IMR-90 (cell line): Measurements from ENCODE around the gene SPPL3. TPM values are rescaled to one million over a fixed set of nuclear protein-coding genes. Genes with fewer than 3 reads are reported as not detected.

ENCODE experiments used
- ATAC-seq: fragments of 200-7000 bp; cut with Tn5 transposase; 2 replicates; pipeline ENCODE4 v1.9.1; 2020; ENCODE audit warnings: low read depth, mild to moderate bottlenecking, moderate library complexity
- BruUV-seq: library from RNA; stranded (reverse); fragments of 400-500 nt; replicated peaks from 2 replicates; lab custom pipeline; 2021; lab: Mats Ljungman, UMichigan
- CTCF ChIA-PET: fragments of 300-600 bp; formaldehyde crosslinking; extraction: SDS; loops from one replicate; lab custom pipeline; 2021; ENCODE audit warnings: antibody characterized with exemption; lab: Yijun Ruan, JAX
- POLR2A ChIA-PET: fragments of 300-600 bp; sonication (Branson Sonifier 250); formaldehyde crosslinking; loops from one replicate; lab custom pipeline; 2022; ENCODE audit warnings: antibody characterized with exemption; ENCODE audit not compliant: unreplicated experiment; lab: Charles Lee
- DNase-seq: peaks from one replicate; pipeline ENCODE4 v3.0.0; 2013
- H2AFZ ChIP-seq: replicated peaks from 2 replicates; pipeline ENCODE3; 2013; ENCODE audit warnings: low read length, mild to moderate bottlenecking; ENCODE audit not compliant: poor library complexity
- H2AK5ac ChIP-seq: 2 replicates; pipeline ENCODE4 v1.6.1; 2013; ENCODE audit warnings: low read depth, low read length, inconsistent platforms
- H2AK9ac ChIP-seq: replicated peaks from 2 replicates; pipeline ENCODE3; 2013; ENCODE audit warnings: mild to moderate bottlenecking, low read depth, low read length, moderate library complexity; ENCODE audit not compliant: poor library complexity
- H2BK120ac ChIP-seq: 2 replicates; pipeline ENCODE4 v1.6.1; 2013; ENCODE audit warnings: low read depth, low read length, inconsistent platforms
- H2BK15ac ChIP-seq: 3 replicates; pipeline ENCODE4 v1.6.1; 2013; ENCODE audit warnings: low read depth, low read length, inconsistent platforms
- H2BK20ac ChIP-seq: 2 replicates; pipeline ENCODE4 v1.6.1; 2013; ENCODE audit warnings: low read depth, mild to moderate bottlenecking, inconsistent platforms, low read length, moderate library complexity
- H2BK5ac ChIP-seq: 2 replicates; pipeline ENCODE4 v1.6.1; 2013; ENCODE audit warnings: mild to moderate bottlenecking, low read depth, low read length, inconsistent platforms; ENCODE audit not compliant: poor library complexity, severe bottlenecking
- H3K14ac ChIP-seq: replicated peaks from 2 replicates; pipeline ENCODE4 v1.6.1; 2013; ENCODE audit warnings: low read depth, low read length, inconsistent platforms
- H3K18ac ChIP-seq: 2 replicates; pipeline ENCODE4 v1.6.1; 2013; ENCODE audit warnings: low read depth, low read length, control low read depth
- H3K23ac ChIP-seq: 2 replicates; pipeline ENCODE4 v1.6.1; 2013; ENCODE audit warnings: low read depth, low read length, inconsistent platforms
- H3K27ac ChIP-seq: 2 replicates; pipeline ENCODE4 v1.5.1; 2013; ENCODE audit warnings: mild to moderate bottlenecking, control low read depth, low read length; ENCODE audit not compliant: insufficient read depth
- H3K27me3 ChIP-seq: 2 replicates; pipeline ENCODE4 v1.6.1; 2013; ENCODE audit warnings: low read length; ENCODE audit not compliant: control insufficient read depth, insufficient read depth
- H3K36me3 ChIP-seq: 2 replicates; pipeline ENCODE4 v1.6.1; 2013; ENCODE audit warnings: low read length, mixed read lengths; ENCODE audit not compliant: control insufficient read depth, insufficient read depth
- H3K4ac ChIP-seq: 2 replicates; pipeline ENCODE4 v1.6.1; 2013; ENCODE audit warnings: low read depth, low read length, inconsistent platforms
- H3K4me1 ChIP-seq: 2 replicates; pipeline ENCODE4 v1.6.1; 2013; ENCODE audit warnings: low read length, mixed read lengths; ENCODE audit not compliant: control insufficient read depth, insufficient read depth
- H3K4me2 ChIP-seq: 2 replicates; pipeline ENCODE4 v1.6.1; 2013; ENCODE audit warnings: low read depth, mild to moderate bottlenecking, control low read depth, low read length, moderate library complexity
- H3K4me3 ChIP-seq: 2 replicates; pipeline ENCODE4 v1.5.1; 2013; ENCODE audit warnings: low read depth, mild to moderate bottlenecking, control low read depth, low read length, moderate library complexity; ENCODE audit not compliant: insufficient read depth
- H3K56ac ChIP-seq: 2 replicates; pipeline ENCODE4 v1.6.1; 2013; ENCODE audit warnings: low read length, inconsistent platforms; ENCODE audit not compliant: insufficient read depth; ENCODE audit errors: extremely low read depth
- H3K79me1 ChIP-seq, 2 experiments: 2 replicates each; pipeline ENCODE4 v1.6.1; 2013; ENCODE audit warnings: low read length in 2 of 2, inconsistent platforms in 1 of 2, low read depth in 1 of 2
- H3K9ac ChIP-seq: 2 replicates; pipeline ENCODE4 v1.6.1; 2013; ENCODE audit warnings: low read depth, low read length, control low read depth
- H3K9me1 ChIP-seq: 2 replicates; pipeline ENCODE4 v1.6.1; 2013; ENCODE audit warnings: low read length, inconsistent platforms; ENCODE audit not compliant: insufficient read depth
- H3K9me3 ChIP-seq: 2 replicates; pipeline ENCODE4 v1.6.1; 2013; ENCODE audit warnings: low read length; ENCODE audit not compliant: control insufficient read depth, insufficient read depth
- H4K20me1 ChIP-seq: 2 replicates; pipeline ENCODE4 v1.6.1; 2013; ENCODE audit warnings: low read length, inconsistent platforms; ENCODE audit not compliant: insufficient read depth
- H4K5ac ChIP-seq: 2 replicates; pipeline ENCODE4 v1.6.1; 2013; ENCODE audit warnings: mild to moderate bottlenecking, low read depth, low read length, control low read depth
- H4K8ac ChIP-seq, 2 experiments: 2 replicates each; pipeline ENCODE4 v1.6.1; 2013; ENCODE audit warnings: low read depth in 2 of 2, low read length in 2 of 2, control low read depth in 1 of 2, inconsistent platforms in 1 of 2
- H4K91ac ChIP-seq: 2 replicates; pipeline ENCODE4 v1.6.1; 2013; ENCODE audit warnings: low read depth, low read length, inconsistent platforms; ENCODE audit not compliant: insufficient read depth
- MXI1 ChIP-seq: IDR thresholded peaks from 2 replicates; pipeline ENCODE4 v1.6.1; 2012; ENCODE audit warnings: low read depth, mild to moderate bottlenecking, low read length, moderate library complexity, borderline replicate concordance
- POLR2A ChIP-seq: IDR thresholded peaks from 2 replicates; pipeline ENCODE4 v1.6.1; 2012; ENCODE audit warnings: mild to moderate bottlenecking, low read depth, low read length
- RFX5 ChIP-seq: IDR thresholded peaks from 2 replicates; pipeline ENCODE4 v1.8.0; 2012; ENCODE audit warnings: low read depth, mild to moderate bottlenecking, low read length, moderate library complexity
- SMC3 ChIP-seq: fragments of 150-350 bp; IDR thresholded peaks from 2 replicates; pipeline ENCODE4 v1.6.1; 2016; ENCODE audit warnings: low read depth, mild to moderate bottlenecking, antibody characterized with exemption, low read length, moderate library complexity
- whole genome bisulfite sequencing, 2 experiments: methylation state at CpG; one replicate each; pipeline versions ENCODE4 v1.1.5 to v1.1.7; 2013; ENCODE audit warnings: missing lambda C conversion rate in 2 of 2; ENCODE audit not compliant: insufficient read length in 1 of 2; ENCODE audit errors: extremely low coverage in 2 of 2; 5-methylcytosine and 5-hydroxymethylcytosine counted together
- dilution Hi-C: fragments of 300-500 bp; cut with HindIII; formaldehyde crosslinking; loops from one replicate; pipeline ENCODE4 v1.14.3; 2018; ENCODE audit warnings: low sequenced_read_pairs; ENCODE audit not compliant: unreplicated experiment
- in situ Hi-C: fragments of 300-500 bp; cut with MboI; formaldehyde crosslinking; loops from 3 replicates; pipeline ENCODE4 v1.14.3; 2019; ENCODE audit warnings: low sequenced_read_pairs, inconsistent platforms, mixed read lengths
- intact Hi-C: fragments of 100-400 bp; cut with micrococcal nuclease; formaldehyde crosslinking; loops from 2 replicates; pipeline ENCODE4 v1.10.0; 2022
- polyA plus RNA-seq, 3 experiments: library from polyadenylated mRNA; depleted of rRNA; stranded (reverse); fragments of >200 nt; gene quantifications; 2 replicates each; pipeline ENCODE4 v1.2.3, GENCODE V29; 2012; ENCODE audit warnings: low replicate concordance in 1 of 3
- total RNA-seq: library from RNA; depleted of rRNA; stranded (reverse); fragments of >200 nt; gene quantifications from 2 replicates; pipeline ENCODE4 v1.2.3, GENCODE V29; 2012
- TF ChIP-seq, protein P1 (sequence below): conservative IDR thresholded peaks from 2 replicates; pipeline ENCODE4 v1.5.1; 2012; ENCODE audit warnings: mild to moderate bottlenecking, low read depth, low read length, improper control_type of control experiment

Gene SPPL3
- total and polyA plus RNA-seq, 2 of the 4 experiments (the other 2 are of a cell fraction), result 1.6 to 18.0 TPM

DNA sequence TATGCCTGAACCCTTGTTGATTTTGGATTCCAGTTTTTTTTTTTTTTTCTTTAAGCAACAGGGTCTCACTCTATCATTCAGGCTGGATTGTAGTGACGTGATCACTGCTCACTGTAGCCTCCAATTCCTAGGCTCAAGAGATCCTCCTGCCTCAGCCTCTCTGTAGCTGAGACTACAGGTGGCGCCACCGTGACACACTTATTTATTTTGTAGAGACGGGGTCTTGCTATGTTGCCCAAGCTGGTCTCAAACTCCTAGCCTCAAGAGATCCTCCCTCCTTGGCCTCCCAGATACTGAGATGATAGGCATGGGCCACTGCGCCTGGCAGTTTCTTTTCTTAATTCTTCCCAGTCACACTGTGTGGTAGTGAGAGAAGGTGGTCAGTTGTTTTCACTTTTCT is 153.4 kb downstream of the SPPL3 start:
- in situ Hi-C loops, result no loop called here
- ChIA-PET POLR2A (no interaction called here), CTCF (interaction anchor here (0.6 kb wide), 1 partner anchor 35 kb away, joined by 8 read pairs; no protein-coding TSS in a partner anchor)
- no peaks in the 10 kb centered on the region for H3K36me3 ChIP-seq
- no peak overlapping the region for H3K56ac ChIP-seq
- H2BK15ac ChIP-seq, result no peak overlapping the region
- no peak overlapping the region for H3K23ac ChIP-seq
- H3K27ac ChIP-seq, result no peak overlapping the region
- DNase-seq (no peak), ATAC-seq (no peak)
- no peak overlapping the region for H3K14ac ChIP-seq
- H3K9me1 ChIP-seq, result no peaks in the 10 kb centered on the region
- H3K4me1 ChIP-seq, result no peaks in the 10 kb centered on the region
- H4K8ac ChIP-seq, result no peak overlapping the region
- no peak overlapping the region for H3K4me2 ChIP-seq
- no peak for TF ChIP-seq MXI1
- no peak for TF ChIP-seq SMC3
- no peak for TF ChIP-seq POLR2A
- no peak for TF ChIP-seq RFX5
- TF ChIP-seq, protein P1, sequence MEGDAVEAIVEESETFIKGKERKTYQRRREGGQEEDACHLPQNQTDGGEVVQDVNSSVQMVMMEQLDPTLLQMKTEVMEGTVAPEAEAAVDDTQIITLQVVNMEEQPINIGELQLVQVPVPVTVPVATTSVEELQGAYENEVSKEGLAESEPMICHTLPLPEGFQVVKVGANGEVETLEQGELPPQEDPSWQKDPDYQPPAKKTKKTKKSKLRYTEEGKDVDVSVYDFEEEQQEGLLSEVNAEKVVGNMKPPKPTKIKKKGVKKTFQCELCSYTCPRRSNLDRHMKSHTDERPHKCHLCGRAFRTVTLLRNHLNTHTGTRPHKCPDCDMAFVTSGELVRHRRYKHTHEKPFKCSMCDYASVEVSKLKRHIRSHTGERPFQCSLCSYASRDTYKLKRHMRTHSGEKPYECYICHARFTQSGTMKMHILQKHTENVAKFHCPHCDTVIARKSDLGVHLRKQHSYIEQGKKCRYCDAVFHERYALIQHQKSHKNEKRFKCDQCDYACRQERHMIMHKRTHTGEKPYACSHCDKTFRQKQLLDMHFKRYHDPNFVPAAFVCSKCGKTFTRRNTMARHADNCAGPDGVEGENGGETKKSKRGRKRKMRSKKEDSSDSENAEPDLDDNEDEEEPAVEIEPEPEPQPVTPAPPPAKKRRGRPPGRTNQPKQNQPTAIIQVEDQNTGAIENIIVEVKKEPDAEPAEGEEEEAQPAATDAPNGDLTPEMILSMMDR, result no peak
- H2AK5ac ChIP-seq, result no peak overlapping the region
- peaks cover 6% of the 10 kb centered on the region; the same call in 1 of the 2 replicates for H3K27me3 ChIP-seq
- no peak overlapping the region for H2AK9ac ChIP-seq
- no peaks in the 10 kb centered on the region for H3K79me1 ChIP-seq
- H4K91ac ChIP-seq, result no peak overlapping the region
- H2BK120ac ChIP-seq, result no peak overlapping the region
- no peak overlapping the region for H3K18ac ChIP-seq
- 86% methylated on average over 1 of the region's 5 CpGs; no CpG with 5 or more reads in 1 of the 2 experiments for WGBS, 2 experiments
- no peak overlapping the region for H2AFZ ChIP-seq
- no peak overlapping the region for H3K9ac ChIP-seq
- H3K9me3 ChIP-seq, result peaks cover 3% of the 10 kb centered on the region; the same call in 1 of the 2 replicates
- no peaks in the 10 kb centered on the region for H4K20me1 ChIP-seq
- H4K5ac ChIP-seq, result no peak overlapping the region
- H2BK20ac ChIP-seq, result no peak overlapping the region
- dilution Hi-C loops, result no loop called here
- BruUV-seq, result no TSS peak
- H3K4ac ChIP-seq, result no peak overlapping the region
- H3K4me3 ChIP-seq, result no peak overlapping the region
- no peak overlapping the region for H2BK5ac ChIP-seq
- intact Hi-C loops, result no loop called here
